Endothelial cell of umbilical vein (primary cell): ENCODE results near the gene PLA2R1. TPM values are rescaled to one million over a fixed set of nuclear protein-coding genes. Genes with fewer than 3 reads are reported as not detected.

Experiments used
- BruUV-seq: library from RNA; stranded (reverse); fragments of 400-500 nt; replicated peaks from 2 replicates; lab custom pipeline; 2021; lab: Mats Ljungman, UMichigan
- CTCF ChIA-PET: fragments of 300-600, 350-600 bp; sonication (Branson Sonifier 250); formaldehyde crosslinking; loops from one replicate; lab custom pipeline; 2021; ENCODE audit warnings: antibody characterized with exemption, inconsistent platforms; lab: Charles Lee
- POLR2A ChIA-PET: fragments of 300-600, 350-600 bp; sonication (Branson Sonifier 250); formaldehyde crosslinking; loops from one replicate; lab custom pipeline; 2021; ENCODE audit warnings: antibody characterized with exemption, inconsistent platforms; lab: Charles Lee
- DNase-seq: peaks from one replicate; pipeline ENCODE4 v3.0.0-alpha.2; 2011; ENCODE audit warnings: low read depth, low spot score
- FAIRE-seq: peaks from 2 replicates; lab custom pipeline; 2011; peaks lifted over from hg19 to GRCh38; lab: Jason Lieb, UNC
- H2AFZ ChIP-seq: 2 replicates; pipeline ENCODE4 v1.6.0; 2012; ENCODE audit warnings: low read depth, low read length, control low read depth, inconsistent platforms
- H3K27ac ChIP-seq: 2 replicates; pipeline ENCODE4 v1.5.1; 2011; ENCODE audit warnings: low read depth, mild to moderate bottlenecking, control low read depth, low read length, moderate library complexity; ENCODE audit not compliant: insufficient read depth
- H3K27me3 ChIP-seq, 2 experiments: 2 replicates each; pipeline versions ENCODE4 v1.6.0 to v1.6.1; 2011; ENCODE audit warnings: low read length in 2 of 2, mixed read lengths in 1 of 2; ENCODE audit not compliant: control insufficient read depth in 2 of 2, insufficient read depth in 2 of 2
- H3K36me3 ChIP-seq, 2 experiments: 2 replicates in 1 of 2; 3 replicates in 1 of 2; pipeline ENCODE4 v1.5.1; 2011; ENCODE audit warnings: low read length in 2 of 2, mild to moderate bottlenecking in 1 of 2, moderate library complexity in 1 of 2; ENCODE audit not compliant: control insufficient read depth in 2 of 2, insufficient read depth in 2 of 2; ENCODE audit errors: extremely low read depth in 1 of 2
- H3K4me1 ChIP-seq: 3 replicates; pipeline ENCODE4 v1.5.1; 2011; ENCODE audit warnings: mild to moderate bottlenecking, low read length; ENCODE audit not compliant: control insufficient read depth, insufficient read depth; ENCODE audit errors: extremely low read depth
- H3K4me2 ChIP-seq: 2 replicates; pipeline ENCODE4 v1.6.1; 2011; ENCODE audit warnings: low read length, control low read depth, mixed read lengths; ENCODE audit not compliant: insufficient read depth
- H3K4me3 ChIP-seq, 3 experiments: fragments of 200-600 bp in 1 of 3; sonication (generic), shearing (Covaris generic) in 1 of 3; replicated peaks in 1 of 3; 2 replicates each; pipeline ENCODE4 v1.5.1; 2011 to 2016; ENCODE audit warnings: control low read depth in 3 of 3, low read length in 3 of 3, mild to moderate bottlenecking in 2 of 3, inconsistent platforms in 1 of 3, low read depth in 1 of 3, moderate library complexity in 1 of 3; ENCODE audit not compliant: insufficient read depth in 1 of 3
- H3K79me2 ChIP-seq: 2 replicates; pipeline ENCODE4 v1.6.0; 2012; ENCODE audit warnings: low read length, inconsistent platforms; ENCODE audit not compliant: control insufficient read depth, insufficient read depth
- H3K9ac ChIP-seq: replicated peaks from 2 replicates; pipeline ENCODE3; 2011; ENCODE audit warnings: low read length, control low read depth; ENCODE audit not compliant: insufficient read depth; ENCODE audit errors: extremely low read depth
- H3K9me1 ChIP-seq: replicated peaks from 3 replicates; pipeline ENCODE4 v1.6.0; 2011; ENCODE audit warnings: mild to moderate bottlenecking, low read length; ENCODE audit not compliant: control insufficient read depth, insufficient read depth; ENCODE audit errors: extremely low read depth
- H3K9me3 ChIP-seq: replicated peaks from 2 replicates; pipeline ENCODE4 v1.5.1; 2012; ENCODE audit warnings: low read length, inconsistent platforms; ENCODE audit not compliant: control insufficient read depth, insufficient read depth
- H4K20me1 ChIP-seq: replicated peaks from 2 replicates; pipeline ENCODE3; 2011; ENCODE audit warnings: mild to moderate bottlenecking, low read length; ENCODE audit not compliant: control insufficient read depth, insufficient read depth; ENCODE audit errors: extremely low read depth
- EZH2 ChIP-seq: IDR thresholded peaks from 2 replicates; pipeline ENCODE4 v1.6.1; 2012; ENCODE audit warnings: borderline replicate concordance, low read depth, mild to moderate bottlenecking, moderate library complexity, low read length, inconsistent platforms; ENCODE audit not compliant: severe bottlenecking
- FOS ChIP-seq: IDR thresholded peaks from 2 replicates; pipeline ENCODE4 v1.6.1; 2011; ENCODE audit warnings: mild to moderate bottlenecking, low read length, moderate library complexity, borderline replicate concordance; ENCODE audit not compliant: insufficient read depth
- GATA2 ChIP-seq: IDR thresholded peaks from 2 replicates; pipeline ENCODE4 v1.7.0; 2011; ENCODE audit warnings: low read depth, mild to moderate bottlenecking, moderate library complexity, mixed read lengths, low read length; ENCODE audit not compliant: insufficient read length, insufficient read depth
- JUN ChIP-seq: IDR thresholded peaks from 2 replicates; pipeline ENCODE4 v1.6.1; 2011; ENCODE audit warnings: borderline replicate concordance, low read depth; ENCODE audit not compliant: insufficient read length, insufficient read depth
- MAX ChIP-seq: IDR thresholded peaks from 2 replicates; pipeline ENCODE4 v1.6.1; 2011; ENCODE audit not compliant: insufficient read depth, insufficient read length
- MYC ChIP-seq: IDR thresholded peaks from one replicate; pipeline ENCODE4 v1.6.1; 2011; ENCODE audit warnings: mild to moderate bottlenecking, low read depth, low read length
- POLR2A ChIP-seq: IDR thresholded peaks from 2 replicates; pipeline ENCODE4 v1.6.1; 2012; ENCODE audit warnings: low read depth, mild to moderate bottlenecking, control low read depth, low read length
- POLR2AphosphoS5 ChIP-seq: IDR thresholded peaks from 2 replicates; pipeline ENCODE4 v1.6.1; 2012; ENCODE audit warnings: low read depth, mild to moderate bottlenecking, control low read depth, low read length, moderate library complexity; ENCODE audit not compliant: insufficient read depth
- dilution Hi-C: fragments of 300-500 bp; cut with MboI; formaldehyde crosslinking; loops from one replicate; pipeline ENCODE4 v1.15.0; 2019; ENCODE audit warnings: low sequenced_read_pairs; ENCODE audit not compliant: extremely low pct_ligation_motif_present
- intact Hi-C: fragments of 100-400 bp; cut with micrococcal nuclease; formaldehyde crosslinking; loops from one replicate; pipeline ENCODE4 v1.10.0; 2022
- polyA plus RNA-seq, 4 experiments: library from polyadenylated mRNA; depleted of rRNA in 3 of 4; stranded (reverse) in 3 of 4; unstranded in 1 of 4; fragments of >200 nt; gene quantifications; 2 replicates each; pipeline versions ENCODE4 v1.2.1 to v1.2.3, GENCODE V29; 2011 to 2012; ENCODE audit warnings: missing spikeins in 1 of 4
- total RNA-seq: library from RNA; stranded (reverse); gene quantifications from 2 replicates; pipeline ENCODE4 v1.2.3, GENCODE V29; 2021
- TF ChIP-seq, protein P1 (sequence below), 2 donors: IDR thresholded peaks; 1 replicate in 1 of 2; 2 replicates in 1 of 2; pipeline ENCODE4 v1.5.1; 2011; ENCODE audit warnings: low read length in 2 of 2, mild to moderate bottlenecking in 2 of 2, moderate library complexity in 2 of 2, control low read depth in 1 of 2, inconsistent platforms in 1 of 2, low read depth in 1 of 2; ENCODE audit not compliant: insufficient read depth in 1 of 2; ENCODE audit errors: extremely low read depth in 1 of 2

The PLA2R1 gene
- total and polyA plus RNA-seq, 2 donors (not counting 3 experiments of a cell fraction or from before 2014, with no cell fraction given) = 6.9 to 14.4 TPM

DNA sequence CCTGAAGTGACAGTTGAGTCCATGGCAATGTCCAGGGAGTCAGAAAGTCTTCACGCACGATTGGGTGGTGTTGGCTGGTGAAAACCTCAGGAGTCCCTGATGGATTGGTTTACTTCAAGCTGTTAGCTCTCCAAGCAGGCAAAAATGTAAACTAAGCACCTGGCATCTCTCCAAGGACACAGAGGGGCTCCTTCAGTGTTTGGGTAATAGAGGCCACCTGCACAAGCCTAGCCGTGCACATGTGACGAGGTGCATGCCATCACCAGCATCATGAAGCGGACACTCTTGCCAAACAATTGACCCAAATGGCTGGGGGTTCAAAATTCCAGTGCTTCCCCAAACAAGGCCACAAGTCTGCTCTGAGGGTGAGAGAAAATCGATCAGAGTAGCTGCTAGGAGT is 159.7 kb downstream of the PLA2R1 start:
- ChIA-PET CTCF (interaction anchor here (1.5 to 1.6 kb wide), 3 partner anchors 12 to 19 kb away, joined by 3 to 6 read pairs (median 4); no protein-coding TSS in a partner anchor), POLR2A (no interaction called here)
- intact Hi-C loops (loop anchor here (5.0 kb wide), 1 partner anchor 65 kb away; no protein-coding TSS in a partner anchor), dilution Hi-C loops (no loop called here)
- Histone ChIP-seq H3K79me2 (no peaks in the 10 kb centered on the region), H3K9ac (no peak overlapping the region), H3K9me3 (no peaks in the 10 kb centered on the region), H4K20me1 (no peaks in the 10 kb centered on the region), H3K4me1 (peaks cover 22% of the 10 kb centered on the region), H3K36me3 (no peaks in the 10 kb centered on the region), H2AFZ (no peak overlapping the region), H3K27me3 (no peaks in the 10 kb centered on the region), H3K4me2 (peak overlapping the region; percentile 87), H3K4me3 (no peak overlapping the region), H3K27ac (no peak overlapping the region), H3K9me1 (no peaks in the 10 kb centered on the region)
- FAIRE-seq (no peak), DNase-seq (no peak)
- no peak for TF ChIP-seq MAX
- no peak for TF ChIP-seq FOS
- BruUV-seq = TSS peak; percentile 23

- H3K27ac ChIP-seq = no peak overlapping the region
- no peaks in the 10 kb centered on the region for H3K27me3 ChIP-seq
- H3K9me3 ChIP-seq = no peaks in the 10 kb centered on the region
- POLR2A ChIA-PET = no interaction called here
- TF ChIP-seq JUN = no peak
- no peak for TF ChIP-seq POLR2A
- no peak for TF ChIP-seq EZH2
- TF ChIP-seq FOS = no peak
- no peak for TF ChIP-seq GATA2
- no peak for TF ChIP-seq MAX
- no peak for TF ChIP-seq POLR2AphosphoS5
- TF ChIP-seq, protein P1, sequence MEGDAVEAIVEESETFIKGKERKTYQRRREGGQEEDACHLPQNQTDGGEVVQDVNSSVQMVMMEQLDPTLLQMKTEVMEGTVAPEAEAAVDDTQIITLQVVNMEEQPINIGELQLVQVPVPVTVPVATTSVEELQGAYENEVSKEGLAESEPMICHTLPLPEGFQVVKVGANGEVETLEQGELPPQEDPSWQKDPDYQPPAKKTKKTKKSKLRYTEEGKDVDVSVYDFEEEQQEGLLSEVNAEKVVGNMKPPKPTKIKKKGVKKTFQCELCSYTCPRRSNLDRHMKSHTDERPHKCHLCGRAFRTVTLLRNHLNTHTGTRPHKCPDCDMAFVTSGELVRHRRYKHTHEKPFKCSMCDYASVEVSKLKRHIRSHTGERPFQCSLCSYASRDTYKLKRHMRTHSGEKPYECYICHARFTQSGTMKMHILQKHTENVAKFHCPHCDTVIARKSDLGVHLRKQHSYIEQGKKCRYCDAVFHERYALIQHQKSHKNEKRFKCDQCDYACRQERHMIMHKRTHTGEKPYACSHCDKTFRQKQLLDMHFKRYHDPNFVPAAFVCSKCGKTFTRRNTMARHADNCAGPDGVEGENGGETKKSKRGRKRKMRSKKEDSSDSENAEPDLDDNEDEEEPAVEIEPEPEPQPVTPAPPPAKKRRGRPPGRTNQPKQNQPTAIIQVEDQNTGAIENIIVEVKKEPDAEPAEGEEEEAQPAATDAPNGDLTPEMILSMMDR (IDR thresholded peaks at IDR 0.05; ENCODE audit: extremely low read depth in 1 of 2, insufficient read depth in 1 of 2, low read depth in 1 of 2, low read length in 2 of 2) = no peak
- TF ChIP-seq MYC = no peak
- DNase-seq (no peak), FAIRE-seq (no peak)
- no peak overlapping the region for H2AFZ ChIP-seq
- no peaks in the 10 kb centered on the region for H3K9me1 ChIP-seq
- no peaks in the 10 kb centered on the region for H4K20me1 ChIP-seq
- peaks cover 22% of the 10 kb centered on the region for H3K4me1 ChIP-seq
- no peak overlapping the region for H3K4me3 ChIP-seq
- no peak overlapping the region for H3K4me2 ChIP-seq
- H3K9ac ChIP-seq = no peak overlapping the region
- intact Hi-C loops = loop anchor here (5.0 kb wide), 1 partner anchor 67 kb away; no protein-coding TSS in a partner anchor
- H3K79me2 ChIP-seq = no peaks in the 10 kb centered on the region
- BruUV-seq = no TSS peak
- no peaks in the 10 kb centered on the region for H3K36me3 ChIP-seq
- dilution Hi-C loops = no loop called here
- CTCF ChIA-PET = interaction anchor here (0.6 to 1.8 kb wide), 6 partner anchors 8 to 893 kb away, joined by 3 to 5 read pairs (median 3); no protein-coding TSS in a partner anchor
These were observed 162.1 kb downstream of the PLA2R1 start for GRCh38 chr2:159900343-159900742.
